ENCODE results near the gene MOK. TPM values are rescaled to one million over a fixed set of nuclear protein-coding genes. Genes with fewer than 3 reads are reported as not detected.

The MOK gene
- total and polyA plus RNA-seq, 2 of the 4 experiments (the other 2 are of a cell fraction) = 16.8 to 48.5 TPM

DNA sequence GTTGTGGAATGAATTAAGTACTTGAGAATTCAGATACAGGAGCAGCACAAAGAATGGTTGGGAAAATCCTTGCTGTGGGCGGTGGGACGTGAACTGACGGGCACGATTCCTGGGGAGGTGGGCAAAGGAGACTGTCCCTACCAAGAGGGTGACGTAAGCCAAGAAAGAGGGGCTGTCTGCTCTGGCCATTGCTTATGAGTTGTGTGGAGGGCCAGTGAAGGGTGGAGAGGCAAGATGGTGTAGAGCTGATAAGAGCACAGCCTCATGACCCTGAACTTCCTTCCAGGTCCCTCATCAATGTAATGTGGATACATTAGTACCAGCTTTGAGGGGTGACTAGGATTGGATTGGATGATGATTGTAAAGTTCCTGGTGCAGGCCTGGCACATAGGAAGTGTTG lies 115.1 kb downstream of the MOK start:
- H3K27ac ChIP-seq (ENCODE audit: insufficient read depth, low read length) = no peak overlapping the region
- in situ Hi-C loops (cut with MboI; ENCODE audit: low sequenced_read_pairs) = no loop called here
- H2AK9ac ChIP-seq (replicated peaks; ENCODE audit: low read depth, low read length, poor library complexity) = no peak overlapping the region
- H2BK20ac ChIP-seq (ENCODE audit: low read depth, low read length) = no peak overlapping the region
- no peak overlapping the region for H2AFZ ChIP-seq (replicated peaks; ENCODE audit: low read length, poor library complexity)
- no peak overlapping the region; a peak in 1 of 4 replicates for H4K8ac ChIP-seq (ENCODE audit: low read depth in 2 of 2, low read length in 2 of 2)
- no peak for DNase-seq
- H3K36me3 ChIP-seq (ENCODE audit: control insufficient read depth, insufficient read depth, low read length) = 0 out of 2 replicates have a peak, but pooled peaks cover under 1% of the 10 kb centered on the region
- no peak overlapping the region for H3K18ac ChIP-seq (ENCODE audit: low read depth, low read length)
- no peak overlapping the region for H4K5ac ChIP-seq (ENCODE audit: low read depth, low read length)
- no TSS peak for BruUV-seq (replicated peaks)
- H3K9me1 ChIP-seq (ENCODE audit: insufficient read depth, low read length) = peaks cover 30% of the 10 kb centered on the region
- 0 out of 2 replicates have a peak overlapping the region, but pooled peaks have one; percentile 34 for H3K14ac ChIP-seq (replicated peaks; ENCODE audit: low read depth, low read length)
- H3K9ac ChIP-seq (ENCODE audit: low read depth, low read length) = no peak overlapping the region
- H3K79me1 ChIP-seq (ENCODE audit: low read depth in 1 of 2, low read length in 2 of 2) = peaks cover 45 to 77% of the 10 kb centered on the region in 2 experiments
- no peak overlapping the region for H2BK15ac ChIP-seq (ENCODE audit: low read depth, low read length)
- ChIA-PET POLR2A (ENCODE audit: unreplicated experiment) (no interaction called here), CTCF (no interaction called here)
- no peak overlapping the region; the same call in 1 of the 2 replicates for H2AK5ac ChIP-seq (ENCODE audit: low read depth, low read length)
- WGBS, 2 experiments (ENCODE audit: extremely low coverage in 2 of 2, insufficient read length in 1 of 2) = no CpG with 5 or more reads among the region's 5 CpGs
- H4K91ac ChIP-seq (ENCODE audit: insufficient read depth, low read depth, low read length) = no peak overlapping the region
- no peak overlapping the region for H3K4me3 ChIP-seq (ENCODE audit: insufficient read depth, low read depth, low read length)
- H4K20me1 ChIP-seq (ENCODE audit: insufficient read depth, low read length) = peaks cover 51% of the 10 kb centered on the region
- no peak overlapping the region for H2BK5ac ChIP-seq (ENCODE audit: low read depth, low read length, poor library complexity, severe bottlenecking)
- no peak overlapping the region for H3K4me2 ChIP-seq (ENCODE audit: low read depth, low read length)
- TF ChIP-seq POLR2A (IDR thresholded peaks at IDR 0.05; ENCODE audit: low read depth, low read length) = no peak
- H3K4me1 ChIP-seq (ENCODE audit: control insufficient read depth, insufficient read depth, low read length) = peaks cover 14% of the 10 kb centered on the region
- intact Hi-C loops (cut with micrococcal nuclease) = no loop called here
- no peaks in the 10 kb centered on the region for H3K9me3 ChIP-seq (ENCODE audit: control insufficient read depth, insufficient read depth, low read length)
- no peak for ATAC-seq (ENCODE audit: low read depth)
- no peak overlapping the region for H3K23ac ChIP-seq (ENCODE audit: low read depth, low read length)
- H2BK120ac ChIP-seq (ENCODE audit: low read depth, low read length) = no peak overlapping the region
- H3K4ac ChIP-seq (ENCODE audit: low read depth, low read length) = no peak overlapping the region
- H3K56ac ChIP-seq (ENCODE audit: extremely low read depth, insufficient read depth, low read length) = no peak overlapping the region
- H3K27me3 ChIP-seq (ENCODE audit: control insufficient read depth, insufficient read depth, low read length) = no peaks in the 10 kb centered on the region
- dilution Hi-C loops (cut with HindIII; ENCODE audit: low sequenced_read_pairs, unreplicated experiment) = no loop called here
